HG02981 (cell line): ENCODE data around the gene MPHOSPH8.
"Not testable (repeated sequence)": the region's sequence is repeated elsewhere in the genome, so short reads cannot be mapped to it uniquely, and the experiment has no call there.

Experiments used
- ATAC-seq: cut with Tn5 transposase; IDR thresholded peaks from one replicate; pipeline ENCODE4 v1.9.1; 2021; ENCODE audit warnings: mild to moderate bottlenecking, moderate library complexity; ENCODE audit not compliant: unreplicated experiment

MPHOSPH8 gene

GRCh38 chr13:19680751-19681150 lies 47.3 kb downstream of the MPHOSPH8 start:
- ATAC-seq = no peak

GRCh38 chr13:19681517-19681916 lies 48.1 kb downstream of the MPHOSPH8 start:
- ATAC-seq = no peak

GRCh38 chr13:19685034-19685433 lies 51.6 kb downstream of the MPHOSPH8 start:
- ATAC-seq = no peak

GRCh38 chr13:19685437-19685836 lies 52.0 kb downstream of the MPHOSPH8 start:
- ATAC-seq = no peak

- not testable (repeated sequence) for ATAC-seq
Observed at GRCh38 chr13:19691447-19691846, 58.0 kb downstream of the MPHOSPH8 start.

- ATAC-seq = no peak
Observed at GRCh38 chr13:19695428-19695827, 62.0 kb downstream of the MPHOSPH8 start.

GRCh38 chr13:19695829-19696228 lies 62.4 kb downstream of the MPHOSPH8 start:
- no peak for ATAC-seq

GRCh38 chr13:19700963-19701362 lies 67.5 kb downstream of the MPHOSPH8 start:
- ATAC-seq = not testable (repeated sequence)

GRCh38 chr13:19701619-19702018 lies 68.2 kb downstream of the MPHOSPH8 start:
- not testable (repeated sequence) for ATAC-seq

GRCh38 chr13:19704256-19704655 lies 70.8 kb downstream of the MPHOSPH8 start:
- not testable (repeated sequence) for ATAC-seq

- not testable (repeated sequence) for ATAC-seq
Observed at GRCh38 chr13:19709039-19709438, 75.6 kb downstream of the MPHOSPH8 start.

GRCh38 chr13:19709782-19710181 lies 76.3 kb downstream of the MPHOSPH8 start:
- ATAC-seq = not testable (repeated sequence)

GRCh38 chr13:19713186-19713965 lies 79.9 kb downstream of the MPHOSPH8 start:
- ATAC-seq = no peak

GRCh38 chr13:19720039-19720438 lies 86.6 kb downstream of the MPHOSPH8 start:
- no peak for ATAC-seq
